B cell (primary cell): ENCODE measurements around the gene TPSAB1. TPM values are rescaled to one million over a fixed set of nuclear protein-coding genes. Genes with fewer than 3 reads are reported as not detected.

Source experiments
- ATAC-seq: fragments of 200-7000 bp; cut with Tn5 transposase; one replicate; pipeline ENCODE4 v1.10.0; 2021; ENCODE audit warnings: low read depth, mild to moderate bottlenecking, moderate number of reproducible peaks, moderate library complexity
- CTCF ChIA-PET: fragments of 350-600 bp; sonication (Branson Sonifier 250); formaldehyde crosslinking; loops from one replicate; lab custom pipeline; 2021; ENCODE audit warnings: antibody characterized with exemption, inconsistent platforms; lab: Charles Lee
- POLR2A ChIA-PET: fragments of 350-600 bp; sonication (Branson Sonifier 250); formaldehyde crosslinking; loops from one replicate; lab custom pipeline; 2021; ENCODE audit warnings: antibody characterized with exemption; lab: Charles Lee
- DNase-seq: peaks from one replicate; pipeline ENCODE4 v3.0.0; 2013
- H2AFZ ChIP-seq: 2 replicates; pipeline ENCODE4 v1.6.1; 2012; ENCODE audit warnings: mild to moderate bottlenecking, low read depth, low read length; ENCODE audit not compliant: insufficient read depth, poor library complexity, severe bottlenecking
- H3K27ac ChIP-seq, 2 donors: 1 replicate in 1 of 2; 2 replicates in 1 of 2; pipeline ENCODE4 v1.5.1; 2012 to 2013; ENCODE audit warnings: low read length in 2 of 2, mild to moderate bottlenecking in 2 of 2, moderate library complexity in 1 of 2
- H3K27me3 ChIP-seq, 4 experiments: fragments of 200-600 bp in 1 of 4; sonication (generic) in 1 of 4; replicated peaks in 1 of 4; 1 replicate in 2 of 4; 2 replicates in 2 of 4; pipeline versions ENCODE4 v1.6.1 to v1.7.0; 2013 to 2016; ENCODE audit warnings: low read length in 3 of 4, mild to moderate bottlenecking in 2 of 4, mixed read lengths in 1 of 4, moderate library complexity in 1 of 4; ENCODE audit not compliant: insufficient read depth in 4 of 4, control insufficient read depth in 3 of 4; ENCODE audit errors: control extremely low read depth in 1 of 4
- H3K36me3 ChIP-seq, 2 experiments: replicated peaks in 1 of 2; 1 replicate in 1 of 2; 2 replicates in 1 of 2; pipeline versions ENCODE4 v1.6.1 to v1.7.1; 2013; ENCODE audit warnings: low read length in 1 of 2; ENCODE audit not compliant: insufficient read depth in 2 of 2, control insufficient read depth in 1 of 2; ENCODE audit errors: control extremely low read depth in 1 of 2, extremely low read depth in 1 of 2
- H3K4me1 ChIP-seq, 2 donors: fragments of 200-600 bp in 1 of 2; sonication (generic) in 1 of 2; 1 replicate in 1 of 2; 2 replicates in 1 of 2; pipeline versions ENCODE4 v1.5.1 to v1.6.1; 2013 to 2017; ENCODE audit warnings: low read length in 2 of 2; ENCODE audit not compliant: control insufficient read depth in 2 of 2, insufficient read depth in 2 of 2
- H3K4me2 ChIP-seq: replicated peaks from 2 replicates; pipeline ENCODE3; 2012; ENCODE audit warnings: mild to moderate bottlenecking, low read depth, low read length; ENCODE audit not compliant: poor library complexity, severe bottlenecking
- H3K4me3 ChIP-seq, 5 experiments: fragments of 200-600 bp in 1 of 5; sonication (generic) in 1 of 5; 1 replicate in 3 of 5; 2 replicates in 2 of 5; pipeline versions ENCODE4 v1.5.1 to v1.7.0; 2011 to 2016; ENCODE audit warnings: low read length in 4 of 5, mild to moderate bottlenecking in 4 of 5, low read depth in 2 of 5, control low read depth in 1 of 5, moderate library complexity in 1 of 5; ENCODE audit not compliant: insufficient read depth in 1 of 5; ENCODE audit errors: control extremely low read depth in 1 of 5, extremely low read depth in 1 of 5
- H3K79me2 ChIP-seq: fragments of 200-600 bp; sonication (generic); one replicate; pipeline ENCODE4 v1.6.0; 2016; ENCODE audit warnings: low read length; ENCODE audit not compliant: control insufficient read depth, insufficient read depth
- H3K9ac ChIP-seq: fragments of 200-600 bp; sonication (generic); 2 replicates; pipeline ENCODE4 v1.6.1; 2017; ENCODE audit warnings: mild to moderate bottlenecking, low read length, moderate library complexity
- H3K9me3 ChIP-seq, 3 donors: one replicate each; pipeline versions ENCODE4 v1.6.1 to v1.7.1; 2013; ENCODE audit warnings: low read length in 2 of 3; ENCODE audit not compliant: control insufficient read depth in 2 of 3, insufficient read depth in 1 of 3; ENCODE audit errors: control extremely low read depth in 1 of 3
- H4K20me1 ChIP-seq: 2 replicates; pipeline ENCODE4 v1.6.0; 2012; ENCODE audit warnings: mild to moderate bottlenecking, low read length; ENCODE audit not compliant: insufficient read depth, control insufficient read depth, poor library complexity, severe bottlenecking
- H3K27ac Mint-ChIP-seq: one replicate; pipeline ENCODE4 v1.8.0; 2021; ENCODE audit warnings: mixed read lengths
- H3K27me3 Mint-ChIP-seq: one replicate; pipeline ENCODE4 v1.8.0; 2021; ENCODE audit warnings: mixed read lengths
- H3K4me1 Mint-ChIP-seq: one replicate; pipeline ENCODE4 v1.8.0; 2021; ENCODE audit warnings: mixed read lengths
- H3K4me3 Mint-ChIP-seq: one replicate; pipeline ENCODE4 v1.8.0; 2021; ENCODE audit warnings: mixed read lengths
- H3K9me3 Mint-ChIP-seq: one replicate; pipeline ENCODE4 v1.8.0; 2022; ENCODE audit warnings: mixed read lengths; ENCODE audit not compliant: insufficient read depth
- EZH2 ChIP-seq: IDR thresholded peaks from 2 replicates; pipeline ENCODE4 v1.6.1; 2012; ENCODE audit warnings: borderline replicate concordance, low read depth, mild to moderate bottlenecking, moderate library complexity, low read length; ENCODE audit not compliant: insufficient read depth, poor library complexity, severe bottlenecking
- WGBS: methylation state at CpG from one replicate; pipeline ENCODE4 v1.1.5; 2013; ENCODE audit warnings: missing lambda C conversion rate; ENCODE audit not compliant: insufficient coverage; 5-methylcytosine and 5-hydroxymethylcytosine counted together
- intact Hi-C: fragments of 100-400 bp; cut with micrococcal nuclease; formaldehyde crosslinking; loops from one replicate; pipeline ENCODE4 v1.10.0; 2022
- polyA plus RNA-seq: library from polyadenylated mRNA; depleted of rRNA; stranded (reverse); fragments of >200 nt; gene quantifications from 2 replicates; pipeline ENCODE4 v1.2.3, GENCODE V29; 2012
- total RNA-seq, 2 donors: library from RNA; stranded (reverse); fragments of 120-200 nt in 1 of 2; gene quantifications; 1 replicate in 1 of 2; 2 replicates in 1 of 2; pipeline versions ENCODE4 v1.2.3 to v1.2.4, GENCODE V29; 2013 to 2022
- TF ChIP-seq, protein P1 (sequence below): fragments of 200-600 bp; IDR thresholded peaks from one replicate; pipeline ENCODE4 v1.8.0; 2022; ENCODE audit warnings: antibody characterized with exemption, mild to moderate bottlenecking

Gene TPSAB1
- total and polyA plus RNA-seq, 2 donors (not counting 1 experiment from before 2014, with no cell fraction given): not detected

DNA sequence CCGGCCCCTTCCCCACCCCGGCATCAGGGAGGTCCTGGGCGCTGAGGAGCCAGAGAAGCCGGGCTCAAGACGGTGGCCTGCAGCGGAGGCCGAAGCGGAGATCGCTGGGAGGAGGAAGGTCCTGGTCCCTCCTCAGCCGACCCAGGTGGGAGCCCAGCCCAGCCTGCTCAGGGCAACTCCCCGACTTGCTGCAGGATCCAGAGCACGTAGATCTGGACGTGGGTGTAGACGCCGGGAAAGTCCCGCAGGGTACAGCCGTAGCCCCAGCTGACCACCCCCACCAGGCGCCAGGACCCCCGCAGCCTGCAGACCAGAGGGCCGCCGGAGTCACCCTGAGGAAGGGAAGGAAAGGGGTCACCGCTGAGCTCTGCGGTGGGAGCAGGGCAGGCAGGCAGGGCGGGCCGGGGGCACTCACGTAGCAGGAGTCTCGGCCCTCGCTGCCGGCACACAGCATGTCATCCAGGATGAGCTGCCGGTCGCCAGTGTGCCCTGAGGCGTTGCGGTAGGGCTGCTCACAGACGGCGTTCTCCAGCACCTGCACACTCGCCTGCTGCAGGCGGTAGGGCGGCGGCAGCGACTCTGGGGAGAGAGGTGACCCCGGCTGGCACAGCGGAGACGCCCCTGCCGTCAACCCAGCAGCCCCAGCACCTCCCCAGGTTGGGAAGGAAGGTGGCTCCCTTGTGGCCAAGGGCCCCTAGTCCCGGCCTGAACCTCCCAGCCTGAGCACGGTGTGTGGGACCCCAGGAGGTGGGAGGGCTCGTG, 20.8 kb downstream of the TPSAB1 start:
- H3K36me3 ChIP-seq: no peaks in the 10 kb centered on the region
- Mint-ChIP-seq H3K9me3 (peaks cover 5% of the 10 kb centered on the region), H3K4me3 (no peak overlapping the region), H3K27me3 (peaks cover 21% of the 10 kb centered on the region), H3K27ac (no peak overlapping the region), H3K4me1 (peaks cover 4% of the 10 kb centered on the region)
- H3K4me1 ChIP-seq: peaks cover 6 to 8% of the 10 kb centered on the region in 2 donors
- H4K20me1 ChIP-seq: no peaks in the 10 kb centered on the region
- H2AFZ ChIP-seq: no peak overlapping the region
- ATAC-seq (no peak), DNase-seq (no peak)
- H3K4me3 ChIP-seq: no peak overlapping the region
- intact Hi-C loops: no loop called here
- H3K79me2 ChIP-seq: no peaks in the 10 kb centered on the region
- no peak overlapping the region for H3K9ac ChIP-seq
- WGBS: 24% methylated on average over 35 of the region's 47 CpGs
- POLR2A ChIA-PET: interaction anchor here (0.7 kb wide), 1 partner anchor 1506 kb away, joined by 4 read pairs; no protein-coding TSS in a partner anchor
- no peak overlapping the region for H3K4me2 ChIP-seq
- no peak overlapping the region for H3K27ac ChIP-seq
- H3K9me3 ChIP-seq: peaks cover 0 to 8% (median 0%) of the 10 kb centered on the region in 3 donors
- TF ChIP-seq, protein P1, sequence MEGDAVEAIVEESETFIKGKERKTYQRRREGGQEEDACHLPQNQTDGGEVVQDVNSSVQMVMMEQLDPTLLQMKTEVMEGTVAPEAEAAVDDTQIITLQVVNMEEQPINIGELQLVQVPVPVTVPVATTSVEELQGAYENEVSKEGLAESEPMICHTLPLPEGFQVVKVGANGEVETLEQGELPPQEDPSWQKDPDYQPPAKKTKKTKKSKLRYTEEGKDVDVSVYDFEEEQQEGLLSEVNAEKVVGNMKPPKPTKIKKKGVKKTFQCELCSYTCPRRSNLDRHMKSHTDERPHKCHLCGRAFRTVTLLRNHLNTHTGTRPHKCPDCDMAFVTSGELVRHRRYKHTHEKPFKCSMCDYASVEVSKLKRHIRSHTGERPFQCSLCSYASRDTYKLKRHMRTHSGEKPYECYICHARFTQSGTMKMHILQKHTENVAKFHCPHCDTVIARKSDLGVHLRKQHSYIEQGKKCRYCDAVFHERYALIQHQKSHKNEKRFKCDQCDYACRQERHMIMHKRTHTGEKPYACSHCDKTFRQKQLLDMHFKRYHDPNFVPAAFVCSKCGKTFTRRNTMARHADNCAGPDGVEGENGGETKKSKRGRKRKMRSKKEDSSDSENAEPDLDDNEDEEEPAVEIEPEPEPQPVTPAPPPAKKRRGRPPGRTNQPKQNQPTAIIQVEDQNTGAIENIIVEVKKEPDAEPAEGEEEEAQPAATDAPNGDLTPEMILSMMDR: no peak
- TF ChIP-seq EZH2: no peak
- peaks cover 0 to 60% (median 12%) of the 10 kb centered on the region in 4 experiments for H3K27me3 ChIP-seq
- CTCF ChIA-PET: no interaction called here

DNA sequence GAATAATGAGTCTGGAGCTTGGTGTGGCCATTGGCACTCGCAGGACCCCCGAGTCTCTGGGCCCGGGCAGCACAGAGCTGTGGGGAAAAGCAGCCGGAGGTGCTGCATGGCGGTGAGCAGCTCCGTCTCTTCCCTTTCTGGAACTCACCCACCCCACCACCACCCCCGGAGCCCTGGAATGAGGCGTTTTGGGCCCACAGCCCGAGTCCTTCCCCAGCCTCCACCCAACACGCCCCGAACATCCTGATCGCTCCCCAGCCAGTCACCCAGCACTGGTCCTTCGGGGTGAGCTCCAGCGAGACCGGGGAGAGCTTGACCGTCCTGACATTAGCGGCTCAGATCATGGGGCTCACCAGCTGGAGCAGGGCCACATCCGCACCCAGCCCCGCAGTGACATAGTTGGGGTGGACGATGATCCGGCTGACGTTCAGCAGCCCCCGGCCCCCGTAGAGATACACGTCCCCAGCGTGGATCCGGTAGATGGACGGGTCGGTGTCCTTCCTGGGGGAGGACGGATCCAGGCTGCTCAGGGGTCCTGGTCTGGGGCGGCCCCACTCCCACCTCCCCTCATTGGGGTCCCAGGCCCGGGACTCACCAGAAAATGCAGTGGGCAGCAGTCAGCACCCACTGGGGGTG, 21.8 kb downstream of the TPSAB1 start:
- WGBS: 90% methylated on average over 30 of the region's 32 CpGs
- peaks cover 0 to 8% (median 0%) of the 10 kb centered on the region in 3 donors for H3K9me3 ChIP-seq
- peaks cover 0 to 55% (median 12%) of the 10 kb centered on the region in 4 experiments for H3K27me3 ChIP-seq
- CTCF ChIA-PET: no interaction called here
- no peaks in the 10 kb centered on the region for H4K20me1 ChIP-seq
- POLR2A ChIA-PET: no interaction called here
- no peak overlapping the region for H3K4me3 ChIP-seq
- no peaks in the 10 kb centered on the region for H3K79me2 ChIP-seq
- H3K9ac ChIP-seq: no peak overlapping the region
- Mint-ChIP-seq H3K9me3 (peaks cover 5% of the 10 kb centered on the region), H3K4me3 (no peak overlapping the region), H3K27ac (no peak overlapping the region), H3K4me1 (peaks cover 4% of the 10 kb centered on the region), H3K27me3 (peaks cover 18% of the 10 kb centered on the region)
- no peak overlapping the region for H3K27ac ChIP-seq
- no peak overlapping the region for H2AFZ ChIP-seq
- TF ChIP-seq, protein P1: no peak
- TF ChIP-seq EZH2: no peak
- peaks cover 6 to 8% of the 10 kb centered on the region in 2 donors for H3K4me1 ChIP-seq
- H3K36me3 ChIP-seq: no peaks in the 10 kb centered on the region
- intact Hi-C loops: no loop called here
- ATAC-seq (no peak), DNase-seq (no peak)
- H3K4me2 ChIP-seq: no peak overlapping the region
